Measurements from ENCODE around the gene CACNA1D. TPM values are rescaled to one million over a fixed set of nuclear protein-coding genes. Genes with fewer than 3 reads are reported as not detected.

Gene CACNA1D
- polyA plus RNA-seq, 1 donor (not counting 4 experiments of a cell fraction or from before 2014, with no cell fraction given), result 0.20 TPM

GRCh38 chr3:53506763-53507145, 12.3 kb downstream of the CACNA1D start:
- no peak overlapping the region for H3K4me2 ChIP-seq (ENCODE audit: control insufficient read depth, extremely low read depth, insufficient read depth, low read depth, low read length)
- no peak overlapping the region for H3K27ac ChIP-seq (ENCODE audit: control insufficient read depth, insufficient read depth, low read length)
- no peak overlapping the region for H3K9ac ChIP-seq (ENCODE audit: control insufficient read depth, extremely low read depth, insufficient read depth, low read length)
- H3K4me3 ChIP-seq (ENCODE audit: control insufficient read depth in 2 of 3, extremely low read depth in 1 of 3, insufficient read depth in 2 of 3, low read depth in 1 of 3, low read length in 3 of 3), result no peak overlapping the region
- no peaks in the 10 kb centered on the region for H3K9me1 ChIP-seq (ENCODE audit: control insufficient read depth, extremely low read depth, insufficient read depth, low read length)
- H3K4me1 ChIP-seq (ENCODE audit: control insufficient read depth, extremely low read depth, insufficient read depth, low read length), result no peaks in the 10 kb centered on the region
- dilution Hi-C loops (cut with MboI; ENCODE audit: extremely low pct_ligation_motif_present, low sequenced_read_pairs), result no loop called here
- TF ChIP-seq EZH2 (IDR thresholded peaks at IDR 0.05; ENCODE audit: low read length), result no peak
- TF ChIP-seq CTCF (optimal IDR thresholded peaks at IDR 0.05 in 1 of 3, IDR thresholded peaks at IDR 0.05 in 1 of 3, conservative IDR thresholded peaks at IDR 0.05 in 1 of 3; ENCODE audit: extremely low read depth in 1 of 3, insufficient read depth in 2 of 3, low read length in 3 of 3), result no peak
- no peaks in the 10 kb centered on the region for H3K79me2 ChIP-seq (ENCODE audit: control insufficient read depth, insufficient read depth, low read length)
- no peaks in the 10 kb centered on the region for H3K9me3 ChIP-seq (ENCODE audit: control insufficient read depth, low read depth, low read length)
- H3K36me3 ChIP-seq (ENCODE audit: control insufficient read depth in 2 of 2, extremely low read depth in 1 of 2, insufficient read depth in 2 of 2, low read length in 2 of 2), result no peaks in the 10 kb centered on the region
- DNase-seq (ENCODE audit: low read depth, low spot score), result no peak
- H4K20me1 ChIP-seq (ENCODE audit: control insufficient read depth, extremely low read depth, insufficient read depth, low read length), result no peaks in the 10 kb centered on the region
- FAIRE-seq, result no peak
- H3K27me3 ChIP-seq (ENCODE audit: control insufficient read depth, extremely low read depth, insufficient read depth, low read length), result no peaks in the 10 kb centered on the region
- H2AFZ ChIP-seq (ENCODE audit: control insufficient read depth, low read length), result no peak overlapping the region

GRCh38 chr3:53509494-53509893, 15.1 kb downstream of the CACNA1D start:
- Histone ChIP-seq H3K27me3 (ENCODE audit: control insufficient read depth, extremely low read depth, insufficient read depth, low read length) (no peaks in the 10 kb centered on the region), H3K9me1 (ENCODE audit: control insufficient read depth, extremely low read depth, insufficient read depth, low read length) (no peaks in the 10 kb centered on the region), H3K27ac (ENCODE audit: control insufficient read depth, insufficient read depth, low read length) (no peak overlapping the region), H3K79me2 (ENCODE audit: control insufficient read depth, insufficient read depth, low read length) (no peaks in the 10 kb centered on the region), H3K9me3 (ENCODE audit: control insufficient read depth, low read depth, low read length) (no peaks in the 10 kb centered on the region), H3K4me2 (ENCODE audit: control insufficient read depth, extremely low read depth, insufficient read depth, low read depth, low read length) (no peak overlapping the region), H3K4me3 (ENCODE audit: control insufficient read depth in 2 of 3, extremely low read depth in 1 of 3, insufficient read depth in 2 of 3, low read depth in 1 of 3, low read length in 3 of 3) (no peak overlapping the region), H2AFZ (ENCODE audit: control insufficient read depth, low read length) (no peak overlapping the region), H4K20me1 (ENCODE audit: control insufficient read depth, extremely low read depth, insufficient read depth, low read length) (no peaks in the 10 kb centered on the region), H3K4me1 (ENCODE audit: control insufficient read depth, extremely low read depth, insufficient read depth, low read length) (no peaks in the 10 kb centered on the region), H3K36me3 (ENCODE audit: control insufficient read depth in 2 of 2, extremely low read depth in 1 of 2, insufficient read depth in 2 of 2, low read length in 2 of 2) (no peaks in the 10 kb centered on the region), H3K9ac (ENCODE audit: control insufficient read depth, extremely low read depth, insufficient read depth, low read length) (no peak overlapping the region)
- FAIRE-seq, result no peak
- no peak for TF ChIP-seq CTCF (optimal IDR thresholded peaks at IDR 0.05 in 1 of 3, IDR thresholded peaks at IDR 0.05 in 1 of 3, conservative IDR thresholded peaks at IDR 0.05 in 1 of 3; ENCODE audit: extremely low read depth in 1 of 3, insufficient read depth in 2 of 3, low read length in 3 of 3)
- TF ChIP-seq EZH2 (IDR thresholded peaks at IDR 0.05; ENCODE audit: low read length), result no peak
- DNase-seq (ENCODE audit: low read depth, low spot score), result no peak
- dilution Hi-C loops (cut with MboI; ENCODE audit: extremely low pct_ligation_motif_present, low sequenced_read_pairs), result no loop called here
